Amygdala (tissue), 56 donors: Measurements from ENCODE around the gene ERC2.
A peak's percentile ranks its signal among the peaks of the same experiment; 100 is the strongest.

Source experiments
- DNase-seq, 56 donors: peaks; one replicate each; lab custom pipeline; 2025; lab: John Stamatoyannopoulos, UW

ERC2 gene

DNA sequence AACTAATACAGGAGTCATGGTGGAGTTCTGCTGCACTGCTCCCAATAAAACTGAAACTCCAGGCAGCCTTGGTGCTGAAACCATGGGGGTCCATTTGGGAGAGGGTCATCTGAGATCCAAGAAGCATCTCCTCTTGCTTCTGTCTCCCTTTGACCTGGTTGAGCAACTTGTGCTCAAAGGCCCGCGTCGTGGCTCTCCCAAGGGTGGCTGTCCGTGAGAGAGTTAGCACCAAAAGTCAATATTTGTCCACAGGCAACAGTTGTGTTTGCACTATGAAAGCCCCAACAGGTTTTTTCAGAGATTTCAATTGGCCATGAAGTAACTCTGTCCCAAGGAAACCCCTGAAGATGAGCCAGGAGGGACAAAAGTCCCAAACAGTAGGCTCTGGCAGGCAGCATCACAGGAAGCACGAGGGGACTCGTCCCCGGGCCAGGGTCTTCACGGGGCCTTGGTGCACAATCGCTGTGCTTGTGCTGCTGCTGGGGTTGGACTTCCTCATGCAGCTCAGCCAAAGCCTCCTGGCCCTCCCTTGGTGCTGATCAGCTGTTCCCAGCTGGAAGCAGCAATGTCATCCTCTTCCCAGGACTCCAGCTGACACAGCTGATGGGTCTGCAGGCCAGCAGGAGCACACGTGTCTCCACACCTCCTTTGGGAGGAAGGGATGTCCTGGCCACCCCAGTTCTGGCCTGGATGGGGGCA is 941.8 kb downstream of the ERC2 start:
- DNase-seq = no peak

DNA sequence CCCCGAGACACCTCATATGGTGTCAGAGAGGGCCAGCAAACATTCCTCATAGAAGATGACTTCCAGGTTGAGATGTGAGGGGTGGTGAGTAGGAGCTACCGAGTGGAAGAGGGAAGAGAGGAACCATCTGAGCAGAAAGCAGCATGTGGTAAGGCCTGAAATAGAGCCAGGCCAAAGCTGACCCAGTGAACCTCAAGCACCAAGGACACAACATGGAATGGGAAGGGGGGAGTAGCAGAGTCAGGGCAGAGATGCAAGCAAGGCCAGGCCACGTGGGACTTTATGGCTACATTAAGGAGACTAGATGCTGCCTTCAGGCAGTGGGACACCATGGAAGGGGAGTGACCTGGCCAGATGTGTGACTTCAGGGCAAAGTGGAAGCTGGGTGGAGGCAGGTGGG is 942.8 kb downstream of the ERC2 start:
- no peak for DNase-seq

DNA sequence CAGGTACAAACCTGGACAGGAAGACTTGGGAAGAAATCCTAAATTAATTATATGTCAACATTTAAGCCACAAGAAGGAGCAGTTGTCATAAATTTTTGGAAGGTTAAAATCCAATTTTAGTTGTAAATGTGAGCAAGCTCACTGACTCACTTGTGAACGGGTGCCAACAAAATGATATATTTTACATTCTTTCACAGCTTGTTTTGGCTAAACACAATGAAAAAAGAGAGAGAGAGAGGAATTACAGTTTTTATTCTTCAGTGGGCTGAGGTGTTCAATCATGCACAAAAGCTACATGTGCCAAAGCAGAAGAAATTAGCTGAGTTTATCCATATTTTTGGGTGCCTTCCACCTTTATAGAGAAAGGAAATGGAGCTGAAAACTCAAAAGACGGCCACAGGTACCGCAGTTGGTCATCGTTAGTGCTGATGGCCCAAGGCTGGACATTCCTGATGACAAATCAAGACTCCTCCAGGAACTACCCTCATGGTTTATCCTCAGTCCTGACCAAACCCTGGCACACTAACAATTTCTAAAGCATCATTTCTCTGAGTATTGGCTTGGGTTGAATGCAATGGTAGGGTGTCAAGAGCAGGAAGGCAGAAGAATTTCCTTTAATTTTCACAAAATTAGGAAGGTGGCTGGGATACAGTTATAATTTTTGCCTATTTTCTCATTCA is 943.6 kb downstream of the ERC2 start:
- DNase-seq = no peak

DNA sequence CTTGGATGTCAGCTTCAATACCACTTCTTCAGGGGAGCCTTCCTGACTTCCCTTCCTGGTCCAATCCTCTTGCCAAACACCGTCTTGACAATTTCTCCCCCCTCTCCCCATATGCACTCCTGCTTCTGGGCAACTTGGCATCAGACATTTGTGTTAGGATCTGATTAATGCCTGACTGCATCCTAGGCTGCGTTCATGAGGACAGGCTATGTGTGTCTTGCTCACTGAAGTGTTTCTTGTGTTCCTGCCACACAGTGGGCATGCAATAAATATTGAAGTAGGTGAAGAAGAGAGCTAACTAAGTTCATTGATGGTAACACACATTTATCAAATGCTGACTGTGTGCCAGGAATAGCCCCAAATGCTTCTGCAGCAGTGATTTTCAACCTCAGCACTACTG is 944.8 kb downstream of the ERC2 start:
- DNase-seq = no peak

DNA sequence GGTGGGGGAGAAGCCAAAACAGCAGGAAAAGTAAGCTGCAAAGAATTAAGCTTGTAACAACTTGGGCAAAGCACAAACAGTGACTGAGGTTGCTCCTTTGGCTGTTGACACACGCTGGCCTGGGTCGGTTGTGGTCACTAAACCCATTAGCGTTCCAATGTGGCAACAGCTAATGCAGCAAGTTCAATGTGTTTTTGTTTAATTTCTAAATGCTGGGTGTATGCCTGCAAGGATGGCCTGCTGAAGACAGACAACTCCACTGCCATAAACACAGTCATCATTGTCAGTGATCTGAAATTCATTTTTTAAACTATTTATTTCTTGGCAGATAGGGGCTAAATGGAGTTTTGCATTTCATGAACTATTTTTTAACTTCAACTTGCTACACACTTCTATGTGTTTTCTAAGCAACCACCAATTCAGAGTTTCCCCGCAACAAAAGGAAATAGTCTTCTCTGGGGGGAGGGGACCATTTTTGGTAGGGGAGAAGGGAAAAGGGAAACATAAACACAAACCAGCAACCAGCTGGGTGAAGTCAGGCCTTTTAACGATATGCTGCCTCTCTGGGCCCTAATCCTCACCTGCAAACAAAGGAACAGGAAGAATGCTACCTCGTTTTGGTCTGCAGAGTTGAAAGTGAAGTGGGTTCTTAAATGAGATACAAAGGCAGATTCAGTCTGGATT is 946.4 kb downstream of the ERC2 start:
- no peak for DNase-seq

DNA sequence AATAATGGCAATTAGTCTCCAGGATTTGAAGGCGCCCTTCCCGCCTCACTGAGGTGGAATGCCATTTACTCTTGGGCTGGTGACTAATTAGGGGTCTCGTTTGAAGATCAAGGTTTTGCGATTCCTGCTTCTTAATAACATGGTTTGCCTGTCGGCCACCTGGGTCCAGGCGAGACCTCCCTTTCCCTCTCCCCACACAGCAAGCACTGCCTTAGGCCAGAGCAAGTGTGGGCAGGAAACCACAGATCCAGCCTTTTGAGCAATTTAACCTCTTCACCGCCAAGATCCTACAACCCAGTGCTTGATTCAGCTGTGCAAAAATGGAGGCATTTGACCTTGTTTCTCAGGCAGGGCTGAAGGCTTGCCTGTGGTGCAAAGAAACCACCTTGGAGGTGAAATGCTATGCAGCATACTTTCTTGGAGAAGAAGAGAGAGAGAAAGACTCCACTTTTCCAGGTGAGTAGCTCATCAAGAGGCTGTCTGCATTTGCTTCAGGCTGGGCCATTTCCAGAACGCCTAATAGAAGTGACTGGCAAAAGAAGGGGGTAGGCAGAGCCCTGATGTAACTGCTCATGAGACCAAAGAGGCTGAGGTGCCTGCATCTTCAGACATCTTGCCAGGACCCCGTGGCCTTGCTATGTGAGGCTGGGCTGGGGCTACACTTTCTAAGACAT is 947.1 kb downstream of the ERC2 start:
- no peak for DNase-seq

DNA sequence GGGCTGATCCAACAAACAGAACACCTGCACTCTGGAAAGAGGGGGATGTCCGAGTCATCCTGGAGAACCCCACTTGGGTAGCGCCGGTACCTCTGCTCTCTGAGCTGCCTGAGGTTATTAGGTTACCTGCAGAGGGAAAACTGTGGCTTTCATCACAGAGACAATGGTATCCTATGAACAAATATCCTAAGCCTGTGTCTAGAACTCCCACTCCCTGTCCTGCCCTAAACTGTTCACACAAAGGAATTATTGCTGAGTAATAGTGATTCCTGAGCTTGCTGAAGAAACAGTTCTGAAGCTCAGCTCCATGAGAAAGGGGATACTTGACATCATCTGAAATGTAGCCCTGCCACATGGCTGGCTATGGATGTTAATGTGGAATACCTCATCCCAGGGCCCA is 949.2 kb downstream of the ERC2 start:
- DNase-seq = no peak

DNA sequence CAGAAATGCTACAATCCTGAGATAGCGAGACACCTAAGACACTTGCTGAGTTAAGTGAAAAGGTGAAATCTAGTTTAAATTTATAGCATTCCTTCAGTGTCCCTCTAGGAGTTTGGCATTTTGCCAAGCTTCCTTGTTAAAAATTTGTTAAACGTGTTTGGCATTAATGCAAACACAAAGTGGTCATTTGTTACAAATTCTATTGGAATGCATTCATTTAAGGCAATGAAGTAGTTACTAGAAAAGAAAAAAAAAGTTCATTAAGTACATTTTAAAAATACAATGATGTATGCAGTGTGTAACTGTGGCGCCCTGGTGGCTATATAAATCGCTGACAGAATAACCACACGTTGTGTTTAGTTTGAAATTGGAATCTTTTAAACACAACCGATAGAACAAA is 949.8 kb downstream of the ERC2 start:
- no peak for DNase-seq

DNA sequence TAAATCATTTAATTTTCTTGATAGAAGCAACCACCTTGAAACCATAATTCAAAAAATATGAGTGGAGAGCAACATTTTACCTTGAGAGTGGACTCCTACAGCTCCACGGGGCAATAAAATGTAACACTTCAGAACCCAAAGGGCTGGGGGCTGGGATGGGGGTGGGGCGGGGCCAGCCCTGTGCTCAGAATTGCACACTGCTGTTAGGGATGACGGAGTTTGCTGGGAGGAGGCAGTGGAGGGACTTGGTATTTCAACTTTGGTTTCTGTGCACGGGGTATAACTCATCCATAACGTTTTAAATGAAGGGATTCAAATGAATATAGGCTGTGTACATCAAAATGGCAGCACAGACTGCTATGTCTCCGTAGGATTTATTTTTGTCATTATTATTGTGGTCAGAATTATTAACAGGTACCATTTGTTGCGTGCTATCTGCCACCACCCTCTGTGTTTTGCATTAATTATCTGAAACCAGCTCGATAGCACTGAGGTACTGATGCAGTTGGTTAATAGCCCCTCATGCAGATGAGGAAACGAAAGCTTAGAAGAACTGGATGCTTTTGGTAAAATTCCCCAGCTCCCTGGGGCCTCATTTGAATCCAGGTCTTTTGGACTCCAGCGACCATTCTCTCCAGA is 951.8 kb downstream of the ERC2 start:
- DNase-seq = no peak

DNA sequence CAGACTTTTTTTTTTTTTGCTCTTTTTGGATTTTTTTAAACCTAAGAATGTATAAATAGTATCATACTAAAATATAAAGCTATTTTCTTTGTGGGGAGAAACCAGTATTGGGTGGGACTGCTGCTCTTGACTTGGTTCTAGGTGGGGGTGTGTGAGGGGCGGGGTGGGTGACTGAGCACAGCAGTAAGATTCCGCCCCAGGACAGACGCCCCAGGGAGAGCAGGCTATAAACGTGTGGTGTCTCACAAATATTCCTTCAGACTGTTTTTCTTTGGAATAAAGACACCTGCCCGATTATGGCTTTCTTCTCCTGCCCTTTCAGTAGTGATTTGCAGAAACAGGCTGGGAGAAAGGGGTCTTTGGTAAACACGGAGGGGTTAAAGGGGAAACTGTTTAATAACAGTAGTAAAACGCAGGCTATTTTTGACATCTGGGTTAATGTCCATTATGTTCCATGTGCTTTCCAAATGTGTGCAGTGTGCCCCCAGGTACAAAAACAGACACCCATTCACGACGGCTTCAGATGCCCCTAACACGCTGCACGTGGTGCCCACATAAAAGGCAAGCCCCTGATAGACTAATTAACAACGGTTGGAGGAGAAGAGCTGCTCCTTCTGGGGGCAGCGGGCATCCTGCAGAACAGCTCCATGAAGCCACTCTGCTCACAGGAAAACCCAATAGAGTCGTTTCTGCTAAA is 952.6 kb downstream of the ERC2 start:
- DNase-seq = no peak

DNA sequence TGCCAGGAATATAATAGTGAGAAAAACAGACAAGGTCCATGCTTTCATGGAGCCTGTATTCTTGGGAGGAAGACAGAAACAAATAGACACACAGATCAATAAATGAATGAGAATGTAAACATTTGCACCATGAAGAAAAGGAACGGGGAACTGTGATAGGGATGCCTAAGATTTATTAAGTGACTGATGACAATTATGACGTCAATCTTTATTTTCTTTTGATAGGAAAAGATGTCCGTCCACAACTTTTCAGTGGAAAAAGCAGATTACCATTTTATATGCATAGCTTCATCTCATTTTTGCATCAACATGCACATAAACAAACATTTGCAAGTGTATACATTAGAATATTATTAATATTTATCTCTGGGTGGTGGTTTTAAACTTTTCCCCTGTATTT is 953.3 kb downstream of the ERC2 start:
- DNase-seq = no peak

DNA sequence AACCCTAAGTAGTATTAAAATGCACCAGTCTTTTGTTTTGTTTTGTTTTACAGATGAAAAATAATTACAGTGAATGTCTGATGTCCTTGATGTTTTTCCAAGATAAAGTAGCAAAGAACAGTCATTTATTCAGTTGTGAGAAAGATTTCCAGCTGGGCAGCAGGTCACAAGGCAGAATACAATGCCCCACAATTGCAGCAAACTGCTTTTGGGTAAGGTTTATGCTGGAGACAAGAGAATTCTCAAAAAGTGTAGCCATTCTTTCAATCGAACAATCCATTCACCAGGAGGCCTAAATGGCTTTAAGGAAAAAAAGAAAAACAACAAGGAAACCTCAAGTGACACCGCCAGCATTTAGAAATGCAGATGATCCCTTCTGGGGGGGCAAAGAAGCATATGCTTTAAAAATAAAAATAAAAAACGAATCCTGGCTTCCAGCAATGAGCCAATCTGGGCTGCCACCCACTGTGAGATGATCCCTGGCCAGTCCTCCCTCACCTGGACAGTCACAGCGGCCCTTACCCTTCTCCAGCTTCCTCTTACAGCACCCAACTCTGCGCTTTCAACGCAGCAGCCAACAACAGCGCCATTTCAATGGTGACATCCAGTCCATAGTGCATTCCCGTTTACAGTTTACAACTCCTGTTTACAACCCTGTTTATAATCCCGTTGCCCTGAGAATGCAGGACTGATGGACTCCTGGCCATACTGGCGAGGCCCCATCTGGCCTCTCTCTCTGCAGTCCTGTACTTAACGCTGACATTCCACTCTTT is 955.5 kb downstream of the ERC2 start:
- DNase-seq = no peak

DNA sequence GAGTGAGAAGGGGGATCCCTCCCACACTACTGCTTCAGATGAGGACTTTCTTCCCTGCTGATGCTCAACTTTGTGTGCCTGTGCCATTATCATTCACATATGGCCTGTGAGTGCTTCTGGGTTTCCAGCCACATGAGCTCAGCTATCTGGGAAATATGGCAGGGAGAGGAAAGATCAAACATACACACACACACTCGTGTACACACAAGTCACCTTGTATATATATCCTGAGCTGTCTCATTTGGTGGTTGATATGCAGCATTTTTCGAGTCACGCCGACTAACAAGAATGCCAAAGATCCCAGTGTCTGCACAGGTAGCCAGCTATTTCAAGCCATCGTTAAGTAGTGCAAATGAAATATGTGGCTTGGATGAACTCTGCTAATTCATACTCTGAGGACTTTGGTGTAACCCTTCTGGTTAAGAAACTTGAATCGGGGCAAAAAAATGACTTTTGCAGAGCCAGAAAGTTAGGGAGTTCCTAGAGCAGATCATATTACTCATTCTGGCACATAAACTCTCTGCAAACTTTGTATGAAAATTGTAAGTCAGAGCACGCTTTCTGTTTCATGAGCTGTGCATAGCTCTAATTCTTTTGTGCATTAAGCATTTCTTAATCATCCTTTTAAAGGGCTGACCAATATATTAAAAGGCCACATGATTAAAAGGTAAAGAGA is 956.2 kb downstream of the ERC2 start:
- no peak for DNase-seq

DNA sequence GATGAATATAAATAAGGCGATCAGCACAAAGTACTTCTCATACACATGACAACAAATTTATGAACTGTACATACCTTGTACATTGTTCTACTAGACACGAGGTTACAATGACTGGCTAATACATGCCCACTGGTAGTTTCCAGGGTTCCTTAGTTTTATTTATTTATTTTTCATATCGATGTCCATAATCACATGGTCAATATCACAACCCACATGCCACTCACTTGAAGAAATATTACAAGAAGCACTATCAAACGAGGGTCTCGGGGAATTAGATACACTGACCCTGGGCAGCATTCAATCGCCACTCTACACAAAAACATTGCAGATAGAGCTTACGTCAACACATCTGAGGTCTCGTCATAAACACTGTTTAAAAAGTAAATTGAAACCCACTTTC is 959.9 kb downstream of the ERC2 start:
- DNase-seq = no peak

DNA sequence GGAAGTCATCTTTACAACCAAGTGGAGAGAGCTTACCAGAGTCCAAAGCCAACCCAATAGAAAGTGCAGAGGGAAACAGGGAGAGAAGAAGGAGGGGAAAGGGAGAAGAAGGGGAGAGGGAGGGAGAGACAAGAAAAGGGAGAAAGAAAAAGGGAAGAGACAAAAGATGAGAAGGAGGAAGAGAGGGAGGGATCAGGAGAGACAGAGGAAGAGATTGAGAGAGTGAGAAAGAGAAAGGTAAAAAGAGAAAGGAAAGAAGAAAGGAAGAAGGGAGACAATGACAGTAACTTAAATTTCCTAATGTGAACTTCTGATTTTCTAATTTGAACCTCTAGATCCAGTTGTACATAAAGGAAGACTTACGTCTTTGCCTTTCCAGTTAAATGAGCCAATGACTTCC is 960.5 kb downstream of the ERC2 start:
- no peak for DNase-seq

DNA sequence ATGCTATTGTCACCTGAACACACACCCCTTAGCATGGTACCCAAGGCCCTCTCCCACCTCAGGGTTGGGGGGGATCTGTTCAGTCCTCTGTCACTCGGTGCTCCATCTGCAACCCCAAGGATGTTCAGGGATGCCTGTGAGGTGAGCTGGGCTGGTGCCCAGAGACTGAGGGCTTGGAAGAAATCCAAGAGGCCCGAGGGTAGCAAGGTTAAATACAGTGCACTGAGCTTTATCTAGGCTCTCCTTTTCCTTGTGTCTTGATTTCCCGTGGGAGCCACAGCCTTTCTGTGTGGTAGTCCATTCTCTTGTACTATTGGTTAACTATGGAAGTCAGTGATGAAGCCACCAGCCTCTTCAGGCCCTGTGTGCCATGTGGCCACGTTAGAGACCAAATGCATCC is 962.5 kb downstream of the ERC2 start:
- no peak for DNase-seq

DNA sequence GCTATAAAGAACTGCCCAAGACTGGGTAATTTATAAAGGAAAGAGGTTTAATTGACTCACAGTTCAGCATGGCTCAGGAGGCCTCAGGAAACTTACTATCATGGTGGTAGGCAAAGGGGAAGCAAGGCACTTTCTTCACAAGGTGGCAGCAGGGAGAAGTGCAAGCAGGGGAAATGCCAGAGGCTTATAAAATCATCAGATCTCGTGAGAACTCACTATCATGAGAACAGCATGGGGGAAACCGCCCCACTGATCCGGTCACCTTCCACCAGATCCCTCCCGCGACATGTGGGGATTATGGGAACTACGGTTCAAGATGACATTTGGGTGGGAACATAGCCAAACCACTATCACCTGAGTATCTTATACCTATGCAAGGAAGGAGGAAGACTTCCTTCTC is 963.2 kb downstream of the ERC2 start:
- peak in 1 of 56 donors; percentile 27 for DNase-seq

DNA sequence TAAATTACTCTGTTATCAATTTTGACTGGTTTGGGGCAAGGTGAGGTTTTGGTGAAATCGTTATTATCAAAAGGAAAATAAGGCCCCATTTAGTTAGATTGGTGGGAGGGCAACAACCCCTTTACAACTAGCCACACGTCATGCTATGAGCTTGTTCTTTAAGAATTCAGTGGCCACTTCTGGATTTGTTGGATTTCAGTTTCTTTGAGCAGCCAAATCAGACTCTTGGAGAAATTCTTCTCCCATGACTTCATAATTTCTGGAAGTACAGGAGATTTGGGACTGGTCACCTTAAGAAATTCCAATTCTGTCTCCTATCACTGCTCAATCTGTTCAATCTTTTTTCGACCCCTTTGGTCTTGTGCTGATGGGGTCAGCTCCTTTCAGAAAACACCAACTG is 966.4 kb downstream of the ERC2 start:
- DNase-seq = no peak
